Activated T-cell treated with anti-CD3 and anti-CD28 coated beads for 4 hours (primary cell): ENCODE measurements around the gene MAP1LC3B.
"Not testable (repeated sequence)": the region's sequence is repeated elsewhere in the genome, so short reads cannot be mapped to it uniquely, and the experiment has no call there.

ENCODE experiments used
- DNase-seq: peaks from one replicate; pipeline ENCODE4 v3.0.0-alpha.2; 2020

The MAP1LC3B gene

DNA sequence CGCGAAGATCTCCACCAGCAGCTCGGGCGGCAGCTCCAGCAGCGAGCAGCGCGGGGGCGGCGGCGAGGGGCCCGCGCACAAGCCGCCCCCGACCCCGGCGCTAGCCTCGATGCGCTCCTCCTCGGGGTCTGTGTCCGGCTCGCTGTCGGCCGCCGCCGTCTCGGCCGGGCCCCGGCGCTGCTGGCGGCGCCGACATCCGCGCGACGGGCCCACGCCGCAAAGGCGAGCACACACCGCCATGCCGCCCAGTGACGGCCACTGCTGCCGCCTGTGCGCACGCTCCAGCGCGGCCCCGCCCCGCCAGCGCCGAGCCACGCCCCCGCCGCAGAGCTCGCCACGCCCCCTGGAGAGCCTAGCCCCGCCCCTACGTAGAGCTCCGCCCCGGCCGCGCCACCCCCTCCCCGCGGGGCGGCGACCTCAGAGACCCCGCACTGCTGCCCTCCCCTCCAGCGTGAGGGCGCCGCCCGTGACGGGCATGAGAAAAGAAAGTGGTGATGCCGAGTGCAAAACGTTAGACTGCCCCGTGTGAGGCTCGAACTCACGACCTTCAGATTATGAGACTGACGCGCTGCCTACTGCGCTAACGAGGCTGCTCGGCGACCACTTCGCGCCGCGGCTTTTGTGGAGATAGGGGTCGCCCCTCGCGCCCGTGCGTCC, 8.5 kb upstream of the MAP1LC3B start, which contains the start of gene FBXO31:
TSS of gene FBXO31 (minus strand) at position 272 of the 657 bp plus-strand sequence. CDS start at position 240, 32 bp downstream.
- peak; percentile 90 for DNase-seq

DNA sequence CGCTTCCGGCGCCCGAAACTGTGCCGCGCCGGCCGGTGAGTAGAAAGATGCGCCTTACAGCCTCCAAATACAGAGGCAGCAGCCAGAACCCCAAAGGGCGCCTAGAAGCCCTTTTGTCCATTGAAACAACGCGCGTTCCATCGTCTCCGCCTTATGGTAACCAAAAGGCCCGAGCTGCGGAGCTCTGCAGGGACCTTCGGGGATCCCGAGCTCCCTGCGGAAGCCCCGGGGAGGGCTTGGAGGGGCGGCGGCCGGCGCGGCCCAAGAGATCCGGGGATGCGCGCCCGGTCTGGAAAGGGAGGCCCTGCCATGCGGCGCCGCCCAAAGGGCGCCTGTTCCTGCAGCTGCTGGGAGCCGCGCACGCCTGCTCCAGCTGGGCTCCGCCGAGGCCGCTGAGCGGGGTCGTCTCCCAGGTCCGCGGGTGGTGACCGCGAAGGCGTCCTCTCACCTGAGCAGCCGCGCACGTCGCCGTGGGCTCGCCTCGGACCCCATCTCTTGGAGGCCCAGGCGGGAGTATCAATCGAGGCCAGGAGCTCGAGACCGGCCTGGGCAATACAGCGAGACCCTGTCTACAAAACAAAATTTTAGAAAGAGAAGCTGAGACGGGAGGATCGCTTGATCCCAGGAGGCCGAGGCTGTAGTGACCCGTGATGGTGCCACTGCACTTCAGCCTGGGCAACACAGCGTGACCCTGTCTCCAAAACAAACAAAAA, 7.8 kb upstream of the MAP1LC3B start:
- DNase-seq = no peak

DNA sequence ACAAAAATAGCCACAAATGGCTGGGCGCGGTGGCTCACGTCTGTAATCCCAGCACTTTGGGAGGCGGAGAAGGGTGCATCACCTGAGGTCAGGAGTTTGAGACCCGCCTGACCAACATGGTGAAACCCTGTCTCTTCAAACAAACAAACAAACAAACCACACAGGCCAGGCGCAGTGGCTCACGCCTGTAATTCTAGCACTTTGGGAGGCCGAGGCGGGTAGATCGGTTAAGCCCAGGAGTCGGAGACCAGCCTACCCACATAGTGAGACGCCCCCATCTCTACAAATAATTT, 7.3 kb upstream of the MAP1LC3B start:
- DNase-seq = not testable (repeated sequence)

DNA sequence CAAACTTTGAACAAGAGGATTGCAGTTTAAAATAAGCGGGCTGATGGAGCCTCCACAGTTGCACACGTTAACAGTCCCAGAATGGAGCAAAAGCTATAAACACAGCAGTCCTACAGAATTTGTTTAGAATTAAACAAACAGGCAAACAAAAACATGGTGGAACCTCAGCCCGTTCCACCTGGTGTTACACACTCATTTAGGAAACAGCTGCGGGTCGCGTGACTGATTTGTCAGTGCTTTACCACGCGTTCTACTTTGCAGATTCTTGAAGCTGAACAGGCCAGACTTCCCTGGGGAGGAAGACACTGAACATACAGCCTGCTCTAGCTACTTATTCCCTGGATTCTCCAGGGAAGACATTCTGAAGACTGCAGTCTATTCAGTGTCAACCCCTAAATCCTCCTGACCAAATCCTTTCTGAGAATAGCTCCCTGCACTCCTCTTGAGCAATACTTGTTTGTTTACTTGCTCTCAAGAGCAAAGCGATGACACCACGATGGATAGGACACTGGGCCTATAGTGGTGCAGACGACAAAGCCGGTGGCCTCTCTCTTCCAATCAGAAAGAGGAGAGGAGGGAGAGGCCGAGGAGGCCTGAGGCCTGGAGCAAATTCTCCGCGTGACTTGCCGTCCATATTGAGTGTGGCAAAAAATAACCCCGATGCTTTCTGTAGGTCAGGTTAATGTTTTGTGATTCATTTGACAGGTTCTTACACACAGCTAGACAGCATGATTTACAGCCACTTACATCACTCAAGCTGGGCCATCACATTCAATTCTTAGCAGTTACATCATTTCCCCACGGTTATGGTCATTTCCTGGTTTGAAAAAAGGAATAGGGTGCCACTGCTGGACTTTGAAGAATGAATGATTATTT, 4.0 kb upstream of the MAP1LC3B start:
- DNase-seq = peak; percentile 73

DNA sequence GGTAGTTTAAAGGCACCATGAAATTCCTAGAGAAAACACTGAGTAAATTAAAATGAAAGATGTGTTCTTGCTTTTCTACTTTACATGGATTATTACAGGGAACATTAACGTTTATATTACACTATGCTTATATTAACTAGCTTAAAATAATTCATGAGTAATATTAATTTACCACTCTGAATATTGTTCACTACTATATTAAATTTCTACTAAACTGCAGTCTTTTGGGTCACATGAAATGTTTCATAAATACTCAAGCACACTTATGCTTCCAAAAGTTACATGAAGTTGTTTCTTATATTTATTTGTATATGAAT, 3.4 kb upstream of the MAP1LC3B start:
- no peak for DNase-seq

DNA sequence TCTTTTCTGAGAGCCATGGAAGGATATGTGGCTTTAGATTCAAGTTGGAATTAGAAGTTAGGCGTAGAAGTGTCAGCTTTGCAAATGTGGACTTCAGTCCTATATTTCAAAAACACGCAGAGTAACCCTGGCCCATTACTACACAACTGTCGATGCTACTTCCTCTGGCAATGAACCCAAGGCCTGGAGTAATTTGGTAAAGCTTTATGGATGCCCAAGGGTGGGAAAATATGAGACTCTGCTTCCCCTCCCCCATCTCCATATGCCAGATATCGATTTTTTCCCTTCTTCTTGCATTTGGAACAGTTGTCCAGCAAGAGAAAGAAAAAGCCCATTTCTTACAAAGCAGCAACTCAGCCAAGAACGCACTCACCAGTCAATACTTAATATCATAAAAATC, 2.9 kb upstream of the MAP1LC3B start:
- no peak for DNase-seq

DNA sequence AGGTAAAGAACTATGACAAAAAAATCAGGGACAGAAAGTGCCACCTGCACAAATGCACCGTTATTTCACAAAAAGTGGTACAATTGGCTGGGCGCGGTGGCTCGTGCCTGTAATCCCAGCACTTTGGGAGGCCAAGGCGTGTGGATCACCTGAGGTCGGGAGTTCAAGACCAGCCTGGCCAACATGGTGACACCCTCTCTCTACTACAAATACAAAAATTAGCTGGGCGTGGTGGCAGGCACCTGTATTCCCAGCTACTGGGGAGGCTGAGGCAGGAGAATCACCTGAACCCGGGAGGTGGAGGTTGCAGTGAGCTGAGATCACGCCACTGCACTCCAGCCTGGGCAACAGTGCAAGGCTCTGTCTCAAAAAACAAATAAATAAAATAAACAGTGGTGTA, 2.2 kb upstream of the MAP1LC3B start:
- DNase-seq = not testable (repeated sequence)

DNA sequence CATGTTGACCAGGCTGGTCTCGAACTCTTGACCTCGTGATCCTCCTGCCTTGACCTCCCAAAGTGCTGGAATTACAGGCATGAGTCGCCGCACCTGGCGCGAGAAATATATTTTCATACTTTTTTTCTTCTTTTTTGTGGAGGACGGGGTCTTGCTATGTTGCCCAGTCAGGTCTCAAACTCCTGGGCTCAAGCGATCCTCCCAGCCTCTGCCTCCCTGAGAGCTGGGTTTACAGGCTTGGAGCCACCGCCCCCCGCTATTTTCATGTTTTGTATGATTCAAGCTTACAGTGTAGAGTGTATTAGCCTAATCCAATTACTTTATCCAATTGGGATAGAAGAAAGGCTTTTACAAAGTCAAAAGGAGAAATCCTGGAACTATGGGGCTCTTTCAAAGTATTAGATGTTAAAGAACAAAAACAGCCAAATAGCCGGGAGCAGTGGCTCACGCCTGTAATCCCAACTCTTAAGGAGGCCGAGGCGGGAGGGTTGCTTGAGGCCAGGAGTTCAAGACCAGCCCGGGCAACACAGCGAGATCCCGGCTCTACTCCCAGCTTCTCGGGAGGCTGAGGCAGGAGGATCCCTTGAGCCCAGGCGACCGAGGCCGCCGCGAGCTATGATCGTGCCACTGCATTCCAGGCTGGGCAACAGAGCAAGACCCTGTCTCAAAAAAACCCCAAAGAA, 1.4 kb upstream of the MAP1LC3B start:
- DNase-seq = no peak

DNA sequence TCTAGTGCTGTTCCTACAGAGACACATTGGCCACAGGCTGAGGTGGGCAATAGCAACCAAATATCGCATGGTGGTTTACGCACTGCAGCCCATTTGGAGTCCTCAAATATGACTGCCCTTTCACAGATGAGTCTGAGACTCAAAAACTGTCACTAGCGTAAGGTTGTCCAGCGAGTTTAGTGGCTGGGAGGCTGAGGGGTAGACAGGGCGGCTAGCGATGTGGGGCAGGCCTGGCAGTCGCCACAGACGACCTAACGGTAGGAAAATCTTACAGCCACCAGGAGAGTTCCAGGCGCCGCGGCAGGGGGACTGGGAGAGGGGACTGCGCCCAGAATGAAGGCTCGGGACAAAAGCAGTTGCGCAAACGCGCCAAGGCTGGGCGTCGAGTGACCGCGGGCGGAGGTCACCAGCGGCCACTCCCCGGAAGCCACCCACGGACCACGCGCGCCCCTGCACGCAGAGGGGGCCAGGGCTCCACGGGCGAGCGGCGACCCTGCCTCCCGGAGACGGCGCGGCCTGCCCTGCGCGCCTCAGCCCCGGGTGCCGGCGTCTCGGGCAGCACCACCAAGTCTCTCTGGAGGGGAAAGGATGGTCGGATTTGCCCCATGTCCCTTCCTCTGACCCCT, 699 bp upstream of the MAP1LC3B start:
- DNase-seq = no peak

DNA sequence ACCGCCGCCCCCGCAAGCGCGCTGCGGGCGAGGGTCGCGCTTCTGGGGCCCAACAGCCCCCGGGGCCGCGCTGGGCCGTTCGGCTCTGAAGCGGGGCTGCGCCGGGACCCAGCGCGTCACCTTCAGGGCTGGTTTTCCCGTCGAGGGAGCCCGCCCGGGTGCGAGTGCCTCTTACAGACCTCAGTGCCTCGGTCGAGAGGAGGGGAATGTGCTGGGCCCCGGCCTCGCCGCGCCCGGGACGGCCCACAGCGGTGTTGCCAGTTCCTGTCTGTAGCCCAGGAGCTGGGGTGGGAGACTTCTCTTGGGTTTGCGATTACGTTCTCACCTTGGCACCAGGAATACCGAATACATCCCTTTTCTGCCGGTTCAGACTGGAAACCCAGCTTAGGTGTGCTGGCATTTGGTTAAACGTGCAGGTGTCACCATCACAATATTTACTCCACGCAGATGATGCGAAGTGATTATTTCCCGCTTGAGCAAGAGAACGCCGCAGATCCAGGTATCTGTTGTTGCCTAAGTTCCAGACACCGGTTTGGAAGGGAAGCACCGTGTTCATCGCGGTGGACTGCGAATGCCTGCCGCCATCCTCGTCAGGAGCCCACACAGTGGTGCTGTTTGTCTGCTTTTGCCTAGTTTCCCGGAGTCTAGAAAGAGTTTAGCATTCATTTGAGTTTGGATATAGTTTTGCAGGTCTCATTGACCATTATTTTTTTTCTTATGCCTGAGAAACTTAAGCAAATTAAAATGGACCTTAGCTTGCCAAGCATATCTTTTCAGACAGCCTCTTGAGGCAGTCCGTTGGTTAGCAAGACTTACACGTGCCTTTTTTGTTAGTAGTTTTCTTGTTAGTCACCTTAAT, 914 bp downstream of the MAP1LC3B start:
- DNase-seq = no peak

DNA sequence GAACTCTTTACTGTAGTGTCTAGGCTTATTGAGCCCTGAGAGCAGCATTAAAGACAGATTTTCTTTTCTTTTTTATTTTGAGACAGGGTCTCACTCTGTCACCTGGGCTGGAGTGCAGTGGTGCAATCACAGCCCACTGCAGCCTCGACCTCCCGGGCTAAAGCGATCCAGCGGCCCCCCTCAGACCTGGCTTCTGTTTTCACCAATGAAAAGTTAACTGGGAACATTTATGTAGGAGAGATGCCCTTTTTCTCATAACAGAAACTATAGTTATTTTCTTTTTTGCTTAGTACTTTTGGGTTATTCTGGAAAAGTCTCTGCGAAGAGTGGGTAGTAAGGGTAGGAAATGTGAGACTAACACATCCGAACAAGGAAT, 1.5 kb downstream of the MAP1LC3B start:
- no peak for DNase-seq

DNA sequence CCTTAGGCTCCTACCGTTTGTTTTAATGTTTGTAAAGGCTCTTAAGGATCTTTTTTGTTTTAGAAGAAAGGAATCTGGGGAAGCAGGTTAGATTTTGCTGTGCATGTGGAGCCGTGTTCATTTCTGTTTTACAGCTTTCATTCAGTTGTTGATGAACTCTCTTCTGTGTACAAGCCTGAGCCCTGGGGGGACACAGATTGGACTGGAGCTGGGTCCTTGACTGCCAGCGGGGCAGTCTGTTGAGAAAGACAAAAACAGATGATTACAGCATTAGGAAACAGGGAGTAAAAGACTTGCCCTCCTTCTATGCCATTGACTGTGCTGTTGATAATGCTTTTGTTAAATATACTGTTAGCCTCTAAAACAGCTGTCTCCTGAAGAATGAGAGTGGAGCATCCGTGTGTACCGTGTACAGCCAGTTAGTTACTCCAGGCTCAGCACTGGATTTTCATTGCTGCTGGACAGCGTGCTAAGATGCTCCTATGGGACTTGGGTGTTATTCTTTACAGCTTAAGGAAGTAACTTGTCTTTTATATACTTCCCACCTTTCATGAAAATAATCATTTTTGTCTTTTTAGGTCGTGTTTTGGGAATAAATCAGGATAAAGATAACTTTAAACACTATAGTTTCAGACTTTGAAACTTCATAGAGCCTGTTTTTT, 3.2 kb downstream of the MAP1LC3B start:
- no peak for DNase-seq

DNA sequence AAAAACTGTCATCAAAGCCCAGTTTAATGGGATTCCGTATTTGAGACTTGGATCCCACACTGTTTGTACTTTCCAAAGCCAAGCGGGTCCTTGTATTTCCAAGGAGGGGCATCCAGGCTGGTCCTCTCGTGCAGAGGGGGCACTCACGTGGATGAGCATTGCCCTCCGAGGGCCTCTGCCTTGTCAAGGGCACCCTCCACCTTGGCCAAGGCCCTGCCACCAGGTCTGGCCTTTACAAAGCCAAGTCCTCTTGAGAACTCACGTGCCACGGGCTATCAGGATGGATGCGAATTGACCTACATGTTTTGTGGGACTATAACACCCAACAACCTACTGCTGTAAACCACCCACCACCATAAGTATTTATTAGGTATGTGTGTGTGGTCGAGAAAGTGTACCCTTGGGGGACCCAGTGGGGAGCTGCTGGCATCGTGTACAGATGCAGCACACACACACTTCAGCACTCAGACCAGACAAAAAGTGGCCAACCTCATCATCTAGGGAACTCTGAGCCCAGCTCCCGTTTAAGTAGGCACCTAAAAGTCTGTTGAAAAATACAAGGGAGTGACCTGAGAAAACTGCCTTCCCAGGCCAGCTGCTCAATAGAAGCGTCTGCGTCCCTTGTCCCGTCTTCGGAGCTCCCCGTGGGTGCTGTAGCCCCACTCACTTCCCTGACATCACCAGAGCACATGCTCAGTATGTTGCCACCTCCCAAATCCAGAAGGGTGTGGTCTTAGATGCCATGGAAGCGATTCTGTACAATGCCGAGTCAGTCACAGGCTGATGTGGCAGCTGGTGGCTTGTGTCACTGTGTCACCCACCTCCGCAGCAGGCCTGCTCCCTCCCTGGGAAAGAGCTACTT, 12.9 kb downstream of the MAP1LC3B start:
- DNase-seq = no peak

DNA sequence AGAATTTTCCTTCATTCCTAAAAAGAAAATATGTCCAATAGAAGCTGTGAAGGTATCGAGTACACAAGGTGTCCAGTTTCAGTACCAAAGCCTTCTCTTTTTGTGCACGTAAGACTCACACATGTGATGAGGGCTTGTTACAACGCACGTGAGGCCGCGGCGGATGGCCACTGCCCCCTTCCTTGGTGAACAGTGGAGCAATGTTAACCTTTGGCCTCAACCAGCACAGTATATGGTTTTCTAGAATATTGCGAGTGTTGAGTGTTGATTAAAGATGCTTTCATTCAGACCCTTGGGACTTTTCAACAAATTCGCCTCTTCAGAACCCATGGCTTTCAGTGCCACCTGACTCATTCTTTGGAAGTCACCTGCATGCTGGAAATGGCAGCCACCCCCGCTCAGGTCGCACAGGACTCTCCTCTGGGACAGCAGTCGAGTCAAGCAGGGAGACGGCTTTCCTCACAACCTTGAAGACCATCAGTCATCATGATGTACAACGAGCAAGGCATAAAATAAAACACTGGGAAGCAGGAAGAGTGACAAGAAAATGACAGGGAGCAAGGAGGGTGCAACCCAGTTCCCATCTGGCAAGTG, 14.5 kb downstream of the MAP1LC3B start:
- no peak for DNase-seq

DNA sequence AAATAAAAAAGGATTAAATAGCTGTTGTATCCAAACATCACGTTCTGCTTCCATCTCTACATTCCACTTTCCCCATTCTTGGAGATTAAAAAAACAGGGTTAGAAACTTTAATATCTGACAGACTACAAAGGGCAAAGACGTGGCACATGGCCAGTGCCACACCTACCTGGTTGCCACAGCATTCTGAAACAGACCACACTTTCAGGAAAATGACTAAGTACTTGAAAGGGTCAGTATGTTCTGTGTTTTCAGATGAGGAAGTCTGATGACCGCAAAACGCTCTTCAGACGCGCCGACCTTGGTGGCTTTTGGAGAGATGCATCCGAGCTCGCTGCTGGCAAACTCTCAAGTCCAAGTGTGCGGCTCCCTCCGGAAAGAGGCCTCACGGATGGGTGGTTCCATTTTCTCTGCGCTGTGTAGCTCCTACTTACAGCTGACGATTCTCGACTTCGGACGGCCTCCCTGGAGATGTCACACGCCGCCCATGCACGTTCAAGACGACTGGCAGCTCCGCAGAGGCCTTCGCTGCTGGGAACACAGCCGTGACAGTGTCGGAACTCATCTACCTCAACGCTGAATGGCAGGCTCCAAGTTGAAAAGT, 15.5 kb downstream of the MAP1LC3B start:
- DNase-seq = no peak

DNA sequence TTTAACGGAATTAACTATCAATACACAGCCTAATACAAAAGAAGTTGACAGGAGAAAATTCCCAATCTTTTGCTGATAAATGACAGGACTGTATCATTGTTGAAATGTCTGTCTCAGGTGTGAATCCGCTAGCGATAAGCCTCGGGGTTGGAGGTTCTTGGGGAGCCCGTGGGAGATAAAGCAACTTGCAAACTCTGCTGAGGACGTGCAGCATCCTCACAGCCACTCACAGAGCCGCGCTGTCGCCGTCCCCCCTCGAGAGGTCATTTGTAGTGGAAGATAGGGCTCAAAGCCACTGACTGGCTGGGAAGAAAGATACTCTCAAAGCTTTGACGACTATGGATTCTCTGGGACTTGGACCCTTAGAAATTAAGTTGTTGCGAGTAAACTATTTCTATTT, 17.0 kb downstream of the MAP1LC3B start:
- DNase-seq = no peak

DNA sequence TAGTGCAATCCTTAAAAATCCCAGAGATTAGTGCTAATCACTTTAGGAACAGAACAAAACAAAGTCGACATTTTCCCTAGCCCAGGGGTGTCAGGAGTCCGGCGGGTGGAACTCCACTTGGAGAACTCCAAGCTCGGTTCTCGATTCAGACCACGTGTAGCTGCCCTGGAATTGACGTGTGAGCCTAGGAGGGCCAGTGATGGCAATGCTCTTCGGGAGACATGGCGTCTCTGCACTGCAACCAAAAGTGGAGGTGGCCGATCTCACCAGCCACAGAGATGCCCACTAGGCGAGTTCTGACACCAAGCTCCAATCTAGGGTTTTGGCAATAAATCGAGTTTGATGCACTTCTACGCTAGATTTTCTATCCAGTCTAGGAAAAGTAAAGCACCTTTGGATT, 17.6 kb downstream of the MAP1LC3B start:
- DNase-seq = no peak

DNA sequence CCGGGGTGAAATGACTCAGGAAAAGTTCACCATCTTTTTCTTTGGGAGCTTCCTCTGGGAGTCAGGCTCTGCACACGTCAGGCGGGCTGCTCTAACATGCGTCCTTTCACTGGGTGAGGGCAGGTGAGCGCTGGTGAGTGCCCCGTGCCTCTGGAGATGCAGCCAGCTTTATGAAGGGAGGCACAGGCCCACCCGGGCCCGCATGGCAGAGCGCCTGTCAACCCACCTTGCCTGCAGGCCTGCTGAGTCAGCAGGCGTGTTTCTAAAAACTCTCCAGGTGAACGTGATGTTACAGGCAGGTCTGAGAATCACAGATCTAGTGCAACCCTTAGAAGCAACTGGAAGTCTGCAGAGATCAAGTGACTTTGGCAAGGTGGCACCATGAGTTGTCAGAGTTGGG, 18.4 kb downstream of the MAP1LC3B start:
- no peak for DNase-seq

DNA sequence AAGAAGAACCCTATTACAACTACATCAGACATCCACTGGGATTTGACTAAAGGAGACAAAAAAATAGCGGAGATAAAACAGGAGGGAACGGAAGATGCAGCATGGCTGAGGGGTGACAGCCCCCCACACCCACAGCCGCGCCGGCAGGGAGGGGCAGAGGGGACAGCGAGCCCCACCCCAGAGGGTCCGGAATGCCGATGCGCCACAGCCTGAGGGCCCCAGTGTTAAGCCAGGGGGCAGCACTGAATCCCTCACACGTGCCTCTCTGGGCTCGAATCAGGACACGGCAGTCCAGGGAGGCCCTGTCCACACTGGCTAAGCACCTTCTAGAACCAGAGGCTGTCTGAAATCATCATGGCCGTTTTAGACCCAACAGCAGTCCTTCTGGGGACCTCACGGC, 18.8 kb downstream of the MAP1LC3B start:
- no peak for DNase-seq
